Liver (tissue), 3 donors: ENCODE results near the gene ARHGAP10.

Experiments
- ATF3 ChIP-seq: IDR thresholded peaks from 2 replicates; pipeline ENCODE4 v1.6.1; 2016; ENCODE audit warnings: antibody characterized with exemption
- CTCF ChIP-seq: fragments of 150-350 bp; IDR thresholded peaks from 2 replicates; pipeline ENCODE4 v1.5.1; 2017; ENCODE audit warnings: improper control_type of control experiment, low read depth, low read length; ENCODE audit not compliant: missing input control
- GABPA ChIP-seq, 2 donors: IDR thresholded peaks in 1 of 2; conservative IDR thresholded peaks in 1 of 2; 2 replicates each; pipeline ENCODE4 v1.6.1; 2016; ENCODE audit warnings: antibody characterized with exemption in 2 of 2, mild to moderate bottlenecking in 1 of 2, moderate library complexity in 1 of 2
- HNF4A ChIP-seq, 2 donors: conservative IDR thresholded peaks; 2 replicates each; pipeline ENCODE4 v1.6.1; 2016; ENCODE audit warnings: antibody characterized with exemption in 2 of 2, mild to moderate bottlenecking in 2 of 2
- JUND ChIP-seq, 2 donors: IDR thresholded peaks; 2 replicates each; pipeline ENCODE4 v1.6.1; 2016; ENCODE audit warnings: antibody characterized with exemption in 2 of 2
- MAX ChIP-seq: IDR thresholded peaks from 2 replicates; pipeline ENCODE4 v1.6.1; 2016; ENCODE audit warnings: antibody characterized with exemption
- RAD21 ChIP-seq, 2 donors: IDR thresholded peaks; 2 replicates each; pipeline ENCODE4 v1.6.1; 2016; ENCODE audit warnings: antibody characterized with exemption in 2 of 2, mild to moderate bottlenecking in 2 of 2
- RXRA ChIP-seq, 2 donors: IDR thresholded peaks; 2 replicates each; pipeline ENCODE4 v1.6.1; 2017 to 2018; ENCODE audit warnings: antibody characterized with exemption in 2 of 2, mild to moderate bottlenecking in 1 of 2
- SP1 ChIP-seq: IDR thresholded peaks from 2 replicates; pipeline ENCODE4 v1.6.1; 2018; ENCODE audit warnings: antibody characterized with exemption, mild to moderate bottlenecking
- TAF1 ChIP-seq: conservative IDR thresholded peaks from 2 replicates; pipeline ENCODE4 v1.6.1; 2016; ENCODE audit warnings: antibody characterized with exemption, mild to moderate bottlenecking
- YY1 ChIP-seq: IDR thresholded peaks from 2 replicates; pipeline ENCODE4 v1.6.1; 2016; ENCODE audit warnings: antibody characterized with exemption, mild to moderate bottlenecking
- ZBTB33 ChIP-seq: IDR thresholded peaks from 2 replicates; pipeline ENCODE4 v1.6.1; 2016; ENCODE audit warnings: antibody characterized with exemption
- TF ChIP-seq, protein P1 (sequence below): IDR thresholded peaks from 2 replicates; pipeline ENCODE4 v1.6.1; 2016; ENCODE audit warnings: antibody characterized with exemption, mild to moderate bottlenecking
- donor health status: healthy.
- donor health status: healthy.

GRCh38 chr4:147693218-147693617 lies 38.7 kb upstream of the ARHGAP10 start:
- TF ChIP-seq RAD21 (IDR thresholded peaks at IDR 0.05) (no peak), CTCF (no peak), TAF1 (no peak), MAX (no peak), HNF4A (conservative IDR thresholded peaks at IDR 0.05) (no peak), YY1 (no peak), ZBTB33 (no peak), ATF3 (no peak), GABPA (IDR thresholded peaks at IDR 0.05 in 1 of 2, conservative IDR thresholded peaks at IDR 0.05 in 1 of 2) (no peak), JUND (IDR thresholded peaks at IDR 0.05) (no peak), SP1 (no peak), RXRA (IDR thresholded peaks at IDR 0.05) (no peak)
- TF ChIP-seq, protein P1, sequence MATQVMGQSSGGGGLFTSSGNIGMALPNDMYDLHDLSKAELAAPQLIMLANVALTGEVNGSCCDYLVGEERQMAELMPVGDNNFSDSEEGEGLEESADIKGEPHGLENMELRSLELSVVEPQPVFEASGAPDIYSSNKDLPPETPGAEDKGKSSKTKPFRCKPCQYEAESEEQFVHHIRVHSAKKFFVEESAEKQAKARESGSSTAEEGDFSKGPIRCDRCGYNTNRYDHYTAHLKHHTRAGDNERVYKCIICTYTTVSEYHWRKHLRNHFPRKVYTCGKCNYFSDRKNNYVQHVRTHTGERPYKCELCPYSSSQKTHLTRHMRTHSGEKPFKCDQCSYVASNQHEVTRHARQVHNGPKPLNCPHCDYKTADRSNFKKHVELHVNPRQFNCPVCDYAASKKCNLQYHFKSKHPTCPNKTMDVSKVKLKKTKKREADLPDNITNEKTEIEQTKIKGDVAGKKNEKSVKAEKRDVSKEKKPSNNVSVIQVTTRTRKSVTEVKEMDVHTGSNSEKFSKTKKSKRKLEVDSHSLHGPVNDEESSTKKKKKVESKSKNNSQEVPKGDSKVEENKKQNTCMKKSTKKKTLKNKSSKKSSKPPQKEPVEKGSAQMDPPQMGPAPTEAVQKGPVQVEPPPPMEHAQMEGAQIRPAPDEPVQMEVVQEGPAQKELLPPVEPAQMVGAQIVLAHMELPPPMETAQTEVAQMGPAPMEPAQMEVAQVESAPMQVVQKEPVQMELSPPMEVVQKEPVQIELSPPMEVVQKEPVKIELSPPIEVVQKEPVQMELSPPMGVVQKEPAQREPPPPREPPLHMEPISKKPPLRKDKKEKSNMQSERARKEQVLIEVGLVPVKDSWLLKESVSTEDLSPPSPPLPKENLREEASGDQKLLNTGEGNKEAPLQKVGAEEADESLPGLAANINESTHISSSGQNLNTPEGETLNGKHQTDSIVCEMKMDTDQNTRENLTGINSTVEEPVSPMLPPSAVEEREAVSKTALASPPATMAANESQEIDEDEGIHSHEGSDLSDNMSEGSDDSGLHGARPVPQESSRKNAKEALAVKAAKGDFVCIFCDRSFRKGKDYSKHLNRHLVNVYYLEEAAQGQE, result no peak
